ENCODE measurements around the gene ANXA6.

DNA sequence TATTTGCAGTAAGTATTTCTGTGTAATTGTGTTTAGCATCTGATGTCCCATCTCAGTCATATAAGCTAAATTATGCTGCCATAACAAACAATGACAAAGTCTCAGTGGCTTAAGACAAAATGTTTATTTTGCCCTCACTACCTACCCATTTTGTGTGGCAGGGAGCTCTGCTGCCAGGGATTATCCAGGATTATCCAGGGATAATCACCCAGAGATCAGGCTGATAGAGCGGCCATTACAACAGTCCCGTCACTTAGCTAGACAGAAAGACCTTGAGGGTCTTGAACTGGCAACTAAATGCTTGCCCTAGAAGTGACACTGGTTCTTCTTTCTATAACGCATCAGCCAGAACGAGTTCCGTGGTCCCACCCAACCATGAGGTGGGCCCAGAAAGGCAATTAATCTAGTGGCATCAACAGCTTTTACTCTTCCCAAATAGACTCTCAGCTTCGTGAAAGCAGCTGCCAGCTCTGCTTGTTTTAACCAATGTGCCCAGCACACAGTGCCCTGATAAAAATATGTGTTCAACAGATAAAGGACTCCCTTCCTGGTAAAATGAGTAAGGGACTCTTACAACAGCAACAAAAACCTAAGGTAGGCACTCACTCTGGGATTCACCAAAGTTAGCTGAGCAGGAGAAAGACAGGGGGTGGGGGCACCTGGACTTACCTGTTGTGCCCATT, 43.5 kb upstream of the ANXA6 start:
- TF ChIP-seq SUZ12 (IDR thresholded peaks at IDR 0.05; ENCODE audit: extremely low read depth, insufficient read depth, insufficient read length), result no peak
- TF ChIP-seq YY1 (IDR thresholded peaks at IDR 0.05; ENCODE audit: insufficient read depth, insufficient read length), result no peak

All from NT2/D1 (cell line).